ENCODE data around the gene IGF1R.

Gene IGF1R

GRCh38 chr15:98884894-98885293, 236.6 kb downstream of the IGF1R start:
- Histone ChIP-seq H3K4me3 (ENCODE audit: low read length in 2 of 2) (no peak overlapping the region), H3K27ac (ENCODE audit: low read depth in 2 of 2, low read length in 2 of 2) (no peak overlapping the region), H3K4me1 (ENCODE audit: control insufficient read depth in 2 of 2, insufficient read depth in 2 of 2, low read length in 2 of 2) (no peaks in the 10 kb centered on the region), H3K27me3 (ENCODE audit: control insufficient read depth in 2 of 2, insufficient read depth in 2 of 2, low read length in 2 of 2) (no peaks in the 10 kb centered on the region), H3K9ac (ENCODE audit: low read depth in 1 of 2, low read length in 2 of 2) (no peak overlapping the region), H3K36me3 (ENCODE audit: control insufficient read depth in 2 of 2, insufficient read depth in 2 of 2, low read length in 2 of 2) (no peaks in the 10 kb centered on the region), H3K9me3 (ENCODE audit: control insufficient read depth in 2 of 2, low read length in 2 of 2) (no peaks in the 10 kb centered on the region)

DNA sequence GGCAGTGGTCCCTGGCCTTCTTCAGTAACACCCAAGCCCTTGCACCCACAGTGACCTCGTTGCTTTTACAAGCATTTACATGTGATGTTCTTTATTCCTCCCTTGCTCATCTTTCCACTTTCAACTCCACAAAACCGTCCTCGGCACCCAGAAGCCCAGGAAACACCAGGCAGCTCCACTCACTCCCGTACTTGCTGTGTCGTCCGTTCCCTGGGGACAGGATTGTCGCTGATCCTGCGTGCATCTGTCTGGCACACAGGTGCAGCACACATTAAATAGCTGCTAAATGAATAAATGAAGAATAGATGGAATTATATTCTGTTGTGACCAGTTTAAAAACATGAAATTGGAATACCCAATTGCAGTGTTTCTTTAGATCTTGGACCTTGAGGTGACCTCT, 239.6 kb downstream of the IGF1R start:
- Histone ChIP-seq H3K9ac (ENCODE audit: low read depth in 1 of 2, low read length in 2 of 2) (no peak overlapping the region), H3K27me3 (ENCODE audit: control insufficient read depth in 2 of 2, insufficient read depth in 2 of 2, low read length in 2 of 2) (no peaks in the 10 kb centered on the region), H3K36me3 (ENCODE audit: control insufficient read depth in 2 of 2, insufficient read depth in 2 of 2, low read length in 2 of 2) (no peaks in the 10 kb centered on the region), H3K4me1 (ENCODE audit: control insufficient read depth in 2 of 2, insufficient read depth in 2 of 2, low read length in 2 of 2) (no peaks in the 10 kb centered on the region), H3K4me3 (ENCODE audit: low read length in 2 of 2) (no peak overlapping the region), H3K9me3 (ENCODE audit: control insufficient read depth in 2 of 2, low read length in 2 of 2) (no peaks in the 10 kb centered on the region), H3K27ac (ENCODE audit: low read depth in 2 of 2, low read length in 2 of 2) (no peak overlapping the region)

DNA sequence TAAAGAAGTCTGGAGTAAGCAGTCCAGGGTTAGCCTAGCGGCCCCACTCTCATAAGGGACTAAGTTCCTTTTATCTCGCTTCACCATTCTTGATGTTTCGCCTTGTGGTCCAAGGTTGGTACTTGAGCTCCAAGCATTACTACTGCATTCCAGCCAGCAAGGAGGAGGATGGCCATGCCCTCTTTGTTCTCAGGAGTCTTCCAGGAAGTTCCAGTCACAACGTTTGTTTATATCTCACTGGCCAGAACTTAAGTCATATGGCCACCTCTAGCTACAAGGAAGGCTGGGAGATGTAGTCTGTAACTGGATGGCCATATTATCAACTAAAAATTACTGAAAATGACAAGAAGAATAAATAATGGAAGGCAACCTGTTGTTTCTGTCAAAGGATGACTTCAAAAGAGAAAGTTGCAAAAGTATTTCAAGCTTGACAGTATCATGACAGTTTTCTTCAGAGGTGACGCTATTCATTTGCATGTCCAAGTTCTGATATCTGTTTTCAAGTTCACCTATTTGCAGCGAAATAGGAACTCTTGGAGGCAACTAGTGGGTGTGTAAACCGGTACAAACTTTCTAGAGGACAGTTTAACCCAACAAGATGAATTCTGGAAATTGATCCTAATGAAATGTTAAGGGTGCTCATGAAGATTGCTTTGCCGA, 240.6 kb downstream of the IGF1R start:
- H3K4me3 ChIP-seq (ENCODE audit: low read length in 2 of 2): no peak overlapping the region
- no peaks in the 10 kb centered on the region for H3K27me3 ChIP-seq (ENCODE audit: control insufficient read depth in 2 of 2, insufficient read depth in 2 of 2, low read length in 2 of 2)
- no peak overlapping the region for H3K27ac ChIP-seq (ENCODE audit: low read depth in 2 of 2, low read length in 2 of 2)
- H3K9me3 ChIP-seq (ENCODE audit: control insufficient read depth in 2 of 2, low read length in 2 of 2): no peaks in the 10 kb centered on the region
- H3K4me1 ChIP-seq (ENCODE audit: control insufficient read depth in 2 of 2, insufficient read depth in 2 of 2, low read length in 2 of 2): no peaks in the 10 kb centered on the region
- no peak overlapping the region for H3K9ac ChIP-seq (ENCODE audit: low read depth in 1 of 2, low read length in 2 of 2)
- H3K36me3 ChIP-seq (ENCODE audit: control insufficient read depth in 2 of 2, insufficient read depth in 2 of 2, low read length in 2 of 2): peaks cover 0 to 2% of the 10 kb centered on the region in 2 donors

DNA sequence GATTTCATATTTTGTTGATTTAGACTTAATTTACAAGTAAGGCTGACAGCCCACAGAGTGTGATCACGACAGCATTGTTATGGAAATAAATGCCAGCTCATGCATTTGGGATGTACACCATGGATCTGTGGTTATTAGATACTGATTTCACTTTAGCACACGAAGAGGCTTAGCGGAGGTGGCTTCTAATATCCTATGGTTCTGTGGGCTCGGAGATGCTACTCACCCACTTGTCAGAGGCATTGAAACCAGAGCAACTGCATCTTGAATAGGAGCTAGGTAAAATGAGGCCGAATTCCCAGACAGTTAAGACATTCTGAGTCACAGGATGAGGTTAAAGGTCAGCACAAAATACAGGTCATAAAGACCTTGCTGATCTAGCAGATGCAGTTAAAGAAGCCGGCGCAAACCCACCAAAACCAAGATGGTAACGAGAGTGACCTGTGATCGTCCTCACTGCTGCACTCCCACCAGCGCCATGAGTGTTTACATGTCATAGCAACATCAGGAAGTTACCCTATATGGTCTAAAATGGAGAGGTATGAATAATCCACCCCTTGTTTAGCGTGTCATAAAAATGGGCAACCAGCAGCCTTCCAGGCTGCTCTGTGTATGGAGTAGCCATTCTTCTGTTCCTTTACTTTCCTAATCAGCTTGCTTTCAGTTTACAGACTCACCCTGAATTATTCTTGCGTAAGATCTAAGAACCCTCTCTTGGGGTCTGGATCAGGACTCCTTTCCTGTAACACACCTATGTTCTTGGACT, 241.8 kb downstream of the IGF1R start:
- Histone ChIP-seq H3K9me3 (ENCODE audit: control insufficient read depth in 2 of 2, low read length in 2 of 2) (no peaks in the 10 kb centered on the region), H3K27ac (ENCODE audit: low read depth in 2 of 2, low read length in 2 of 2) (no peak overlapping the region)

DNA sequence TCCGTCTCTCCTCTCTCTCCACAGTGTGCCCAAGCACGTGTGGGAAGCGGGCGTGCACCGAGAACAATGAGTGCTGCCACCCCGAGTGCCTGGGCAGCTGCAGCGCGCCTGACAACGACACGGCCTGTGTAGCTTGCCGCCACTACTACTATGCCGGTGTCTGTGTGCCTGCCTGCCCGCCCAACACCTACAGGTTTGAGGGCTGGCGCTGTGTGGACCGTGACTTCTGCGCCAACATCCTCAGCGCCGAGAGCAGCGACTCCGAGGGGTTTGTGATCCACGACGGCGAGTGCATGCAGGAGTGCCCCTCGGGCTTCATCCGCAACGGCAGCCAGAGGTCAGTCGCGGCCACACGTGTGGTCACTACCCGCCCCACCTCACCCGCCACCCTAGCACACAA, 243.0 kb downstream of the IGF1R start:
- no peaks in the 10 kb centered on the region for H3K4me1 ChIP-seq (ENCODE audit: control insufficient read depth in 2 of 2, insufficient read depth in 2 of 2, low read length in 2 of 2)
- no peak overlapping the region for H3K4me3 ChIP-seq (ENCODE audit: low read length in 2 of 2)
- H3K27ac ChIP-seq (ENCODE audit: low read depth in 2 of 2, low read length in 2 of 2): no peak overlapping the region
- H3K9ac ChIP-seq (ENCODE audit: low read depth in 1 of 2, low read length in 2 of 2): no peak overlapping the region
- peaks cover 0 to 2% of the 10 kb centered on the region in 2 donors for H3K36me3 ChIP-seq (ENCODE audit: control insufficient read depth in 2 of 2, insufficient read depth in 2 of 2, low read length in 2 of 2)
- H3K9me3 ChIP-seq (ENCODE audit: control insufficient read depth in 2 of 2, low read length in 2 of 2): no peaks in the 10 kb centered on the region
- H3K27me3 ChIP-seq (ENCODE audit: control insufficient read depth in 2 of 2, insufficient read depth in 2 of 2, low read length in 2 of 2): no peaks in the 10 kb centered on the region

More for the DNA sequence above, 241.8 kb downstream of the IGF1R start:
- no peak overlapping the region for H3K9ac ChIP-seq (ENCODE audit: low read depth in 1 of 2, low read length in 2 of 2)
- no peaks in the 10 kb centered on the region for H3K27me3 ChIP-seq (ENCODE audit: control insufficient read depth in 2 of 2, insufficient read depth in 2 of 2, low read length in 2 of 2)
- H3K4me1 ChIP-seq (ENCODE audit: control insufficient read depth in 2 of 2, insufficient read depth in 2 of 2, low read length in 2 of 2): no peaks in the 10 kb centered on the region
- H3K36me3 ChIP-seq (ENCODE audit: control insufficient read depth in 2 of 2, insufficient read depth in 2 of 2, low read length in 2 of 2): peaks cover 0 to 2% of the 10 kb centered on the region in 2 donors
- no peak overlapping the region for H3K4me3 ChIP-seq (ENCODE audit: low read length in 2 of 2)

- no peak overlapping the region for H3K27ac ChIP-seq (ENCODE audit: low read depth in 2 of 2, low read length in 2 of 2)
Measured at GRCh38 chr15:98893401-98893800, 245.1 kb downstream of the IGF1R start.

DNA sequence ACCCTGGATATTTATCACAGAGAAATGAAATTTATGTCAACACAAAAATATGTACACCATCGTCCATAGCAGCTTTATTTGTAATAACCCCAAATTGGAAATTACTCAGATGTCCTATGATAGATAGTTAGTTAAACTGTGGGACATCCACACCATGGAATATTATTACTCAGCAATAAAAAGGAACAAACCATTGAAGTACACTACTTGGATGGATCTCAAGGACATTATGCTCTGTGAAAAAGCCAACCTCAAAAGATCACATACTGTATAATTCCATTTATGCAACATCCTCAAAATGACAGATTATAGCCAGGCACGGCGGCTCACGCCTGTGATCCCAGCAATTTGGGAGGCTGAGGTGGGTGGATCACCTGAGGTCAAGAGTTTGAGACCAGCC, 246.0 kb downstream of the IGF1R start:
- H3K4me3 ChIP-seq (ENCODE audit: low read length in 2 of 2): no peak overlapping the region
- H3K27me3 ChIP-seq (ENCODE audit: control insufficient read depth in 2 of 2, insufficient read depth in 2 of 2, low read length in 2 of 2): no peaks in the 10 kb centered on the region
- no peaks in the 10 kb centered on the region for H3K4me1 ChIP-seq (ENCODE audit: control insufficient read depth in 2 of 2, insufficient read depth in 2 of 2, low read length in 2 of 2)
- no peaks in the 10 kb centered on the region for H3K9me3 ChIP-seq (ENCODE audit: control insufficient read depth in 2 of 2, low read length in 2 of 2)
- no peak overlapping the region for H3K27ac ChIP-seq (ENCODE audit: low read depth in 2 of 2, low read length in 2 of 2)
- no peak overlapping the region for H3K9ac ChIP-seq (ENCODE audit: low read depth in 1 of 2, low read length in 2 of 2)
- peaks cover 0 to 8% of the 10 kb centered on the region in 2 donors for H3K36me3 ChIP-seq (ENCODE audit: control insufficient read depth in 2 of 2, insufficient read depth in 2 of 2, low read length in 2 of 2)

More at GRCh38 chr15:98893401-98893800, 245.1 kb downstream of the IGF1R start:
- peaks cover 0 to 4% of the 10 kb centered on the region in 2 donors for H3K36me3 ChIP-seq (ENCODE audit: control insufficient read depth in 2 of 2, insufficient read depth in 2 of 2, low read length in 2 of 2)
- no peaks in the 10 kb centered on the region for H3K4me1 ChIP-seq (ENCODE audit: control insufficient read depth in 2 of 2, insufficient read depth in 2 of 2, low read length in 2 of 2)
- H3K4me3 ChIP-seq (ENCODE audit: low read length in 2 of 2): no peak overlapping the region
- H3K9me3 ChIP-seq (ENCODE audit: control insufficient read depth in 2 of 2, low read length in 2 of 2): no peaks in the 10 kb centered on the region
- H3K9ac ChIP-seq (ENCODE audit: low read depth in 1 of 2, low read length in 2 of 2): no peak overlapping the region
- no peaks in the 10 kb centered on the region for H3K27me3 ChIP-seq (ENCODE audit: control insufficient read depth in 2 of 2, insufficient read depth in 2 of 2, low read length in 2 of 2)

- Histone ChIP-seq H3K9ac (ENCODE audit: low read depth in 1 of 2, low read length in 2 of 2) (no peak overlapping the region), H3K27ac (ENCODE audit: low read depth in 2 of 2, low read length in 2 of 2) (peak overlapping the region; percentile 9 to 50), H3K4me3 (ENCODE audit: low read length in 2 of 2) (no peak overlapping the region), H3K27me3 (ENCODE audit: control insufficient read depth in 2 of 2, insufficient read depth in 2 of 2, low read length in 2 of 2) (no peaks in the 10 kb centered on the region), H3K4me1 (ENCODE audit: control insufficient read depth in 2 of 2, insufficient read depth in 2 of 2, low read length in 2 of 2) (no peaks in the 10 kb centered on the region), H3K36me3 (ENCODE audit: control insufficient read depth in 2 of 2, insufficient read depth in 2 of 2, low read length in 2 of 2) (peaks cover 0 to 11% of the 10 kb centered on the region in 2 donors), H3K9me3 (ENCODE audit: control insufficient read depth in 2 of 2, low read length in 2 of 2) (no peaks in the 10 kb centered on the region)
Measured at GRCh38 chr15:98896002-98896721, 247.8 kb downstream of the IGF1R start.

GRCh38 chr15:98896802-98897732, 248.7 kb downstream of the IGF1R start:
- peak overlapping the region; percentile 50 to 70 for H3K27ac ChIP-seq (ENCODE audit: low read depth in 2 of 2, low read length in 2 of 2)

More at GRCh38 chr15:98896802-98897732, 248.7 kb downstream of the IGF1R start:
- H3K4me3 ChIP-seq (ENCODE audit: low read length in 2 of 2): no peak overlapping the region
- H3K27me3 ChIP-seq (ENCODE audit: control insufficient read depth in 2 of 2, insufficient read depth in 2 of 2, low read length in 2 of 2): no peaks in the 10 kb centered on the region
- peaks cover 0 to 11% of the 10 kb centered on the region in 2 donors for H3K36me3 ChIP-seq (ENCODE audit: control insufficient read depth in 2 of 2, insufficient read depth in 2 of 2, low read length in 2 of 2)
- no peaks in the 10 kb centered on the region for H3K9me3 ChIP-seq (ENCODE audit: control insufficient read depth in 2 of 2, low read length in 2 of 2)
- no peaks in the 10 kb centered on the region for H3K4me1 ChIP-seq (ENCODE audit: control insufficient read depth in 2 of 2, insufficient read depth in 2 of 2, low read length in 2 of 2)
- H3K9ac ChIP-seq (ENCODE audit: low read depth in 1 of 2, low read length in 2 of 2): no peak overlapping the region

All from mucosa of rectum (tissue), 2 donors.